GM12892 (cell line): ENCODE data around the gene PCDHGA8.
"Not testable (repeated sequence)": the region's sequence is repeated elsewhere in the genome, so short reads cannot be mapped to it uniquely, and the experiment has no call there.

ENCODE experiments used
- DNase-seq: peaks from one replicate; pipeline ENCODE4 v3.0.0; 2011; ENCODE audit not compliant: insufficient read length
- FAIRE-seq: peaks from 2 replicates; lab custom pipeline; 2011; peaks lifted over from hg19 to GRCh38; lab: Jason Lieb, UNC
- POLR2A ChIP-seq: IDR thresholded peaks from 2 replicates; pipeline ENCODE4 v1.6.1; 2011; ENCODE audit warnings: low read depth, low read length, control low read depth
- POLR2AphosphoS5 ChIP-seq: IDR thresholded peaks from 2 replicates; pipeline ENCODE4 v1.6.1; 2011; ENCODE audit warnings: low read depth, low read length, control low read depth
- TAF1 ChIP-seq: IDR thresholded peaks from 2 replicates; pipeline ENCODE4 v1.6.1; 2011; ENCODE audit warnings: low read depth, mild to moderate bottlenecking, control low read depth, low read length, borderline replicate concordance

PCDHGA8 gene

DNA sequence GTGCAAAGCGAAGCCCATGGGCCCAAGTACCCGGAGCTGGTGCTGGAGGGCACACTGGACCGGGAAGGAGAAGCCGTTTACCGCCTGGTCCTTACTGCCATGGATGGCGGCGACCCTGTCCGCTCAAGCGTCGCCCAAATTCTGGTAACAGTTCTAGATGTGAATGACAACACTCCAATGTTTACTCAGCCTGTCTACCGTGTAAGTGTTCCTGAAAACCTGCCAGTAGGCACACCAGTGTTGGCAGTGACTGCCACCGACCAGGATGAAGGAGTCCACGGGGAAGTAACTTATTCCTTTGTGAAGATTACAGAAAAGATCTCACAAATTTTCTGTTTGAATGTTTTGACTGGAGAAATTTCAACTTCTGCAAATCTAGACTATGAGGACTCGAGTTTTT lies 17.8 kb upstream of the PCDHGA8 start:
- DNase-seq, result no peak
- no peak for FAIRE-seq
- no peak for TF ChIP-seq POLR2A
- TF ChIP-seq POLR2AphosphoS5, result no peak
- TF ChIP-seq TAF1, result no peak

DNA sequence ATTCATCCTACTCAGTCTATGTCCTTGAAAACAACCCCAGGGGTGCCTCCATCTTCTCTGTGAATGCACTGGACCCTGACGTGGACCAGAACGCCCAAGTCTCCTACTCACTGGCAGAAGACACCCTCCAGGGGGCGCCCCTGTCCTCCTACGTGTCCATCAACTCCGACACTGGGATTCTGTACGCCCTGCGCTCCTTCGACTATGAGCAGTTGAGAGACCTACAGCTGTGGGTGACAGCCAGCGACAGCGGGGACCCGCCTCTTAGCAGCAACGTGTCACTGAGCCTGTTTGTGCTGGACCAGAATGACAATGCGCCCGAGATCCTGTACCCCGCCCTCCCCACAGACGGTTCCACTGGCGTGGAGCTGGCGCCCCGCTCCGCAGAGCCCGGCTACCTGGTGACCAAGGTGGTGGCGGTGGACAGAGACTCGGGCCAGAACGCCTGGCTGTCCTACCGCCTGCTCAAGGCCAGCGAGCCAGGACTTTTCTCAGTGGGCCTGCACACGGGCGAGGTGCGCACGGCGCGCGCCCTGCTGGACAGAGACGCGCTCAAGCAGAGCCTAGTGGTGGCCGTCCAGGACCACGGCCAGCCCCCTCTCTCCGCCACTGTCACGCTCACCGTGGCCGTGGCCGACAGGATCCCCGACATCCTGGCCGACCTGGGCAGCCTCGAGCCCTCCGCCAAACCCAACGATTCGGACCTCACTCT lies 16.8 kb upstream of the PCDHGA8 start:
- FAIRE-seq, DNase-seq: not testable (repeated sequence)

DNA sequence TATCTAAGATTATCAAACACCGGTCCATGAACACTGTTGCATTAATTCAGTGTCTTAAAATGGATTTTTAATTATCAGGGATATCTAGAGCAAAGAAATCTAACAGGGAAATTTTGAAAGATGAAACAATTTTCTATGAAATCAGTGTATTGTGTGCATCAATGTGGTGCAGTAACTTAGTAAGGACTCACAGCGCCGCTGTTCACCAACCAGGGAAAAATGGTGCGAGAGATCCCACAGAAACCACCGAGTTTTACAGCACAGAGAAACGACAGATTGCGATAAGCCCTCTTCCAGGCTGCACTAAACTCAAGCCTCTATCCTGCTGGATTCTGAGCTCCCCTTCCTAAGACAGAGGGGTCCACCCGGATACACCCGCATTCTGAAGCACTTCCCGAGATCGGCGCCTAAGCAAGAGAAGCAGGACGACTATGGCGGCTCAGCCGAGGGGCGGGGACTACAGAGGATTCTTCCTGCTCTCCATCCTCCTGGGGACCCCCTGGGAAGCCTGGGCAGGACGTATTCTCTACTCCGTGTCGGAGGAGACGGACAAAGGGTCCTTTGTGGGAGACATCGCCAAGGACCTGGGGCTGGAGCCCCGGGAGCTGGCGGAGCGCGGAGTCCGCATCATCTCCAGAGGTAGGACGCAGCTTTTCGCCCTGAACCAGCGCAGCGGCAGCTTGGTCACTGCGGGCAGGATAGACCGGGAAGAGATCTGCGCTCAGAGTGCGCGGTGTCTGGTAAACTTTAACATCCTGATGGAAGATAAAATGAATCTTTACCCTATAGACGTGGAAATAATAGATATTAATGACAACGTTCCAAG lies 9.8 kb upstream of the PCDHGA8 start, which contains the start of gene PCDHGA7:
TSS of gene PCDHGA7 (plus strand) at position 274 of the 826 bp plus-strand sequence. CDS start at position 432, 158 bp downstream.
- no peak for FAIRE-seq
- no peak for DNase-seq
- no peak for TF ChIP-seq POLR2AphosphoS5
- TF ChIP-seq POLR2A, result no peak
- no peak for TF ChIP-seq TAF1

DNA sequence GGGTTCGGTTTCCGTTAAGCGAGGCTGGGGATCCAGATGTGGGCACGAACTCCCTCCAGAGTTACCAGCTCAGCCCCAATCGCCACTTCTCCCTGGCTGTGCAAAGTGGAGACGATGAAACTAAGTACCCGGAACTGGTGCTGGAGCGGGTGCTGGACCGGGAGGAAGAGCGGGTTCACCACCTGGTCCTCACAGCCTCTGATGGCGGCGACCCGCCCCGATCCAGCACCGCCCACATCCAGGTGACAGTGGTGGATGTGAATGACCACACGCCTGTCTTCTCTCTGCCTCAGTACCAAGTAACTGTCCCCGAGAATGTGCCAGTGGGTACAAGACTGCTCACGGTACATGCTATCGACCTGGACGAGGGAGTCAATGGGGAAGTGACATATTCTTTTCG lies 9.1 kb upstream of the PCDHGA8 start:
- TF ChIP-seq TAF1 (no peak), POLR2A (no peak), POLR2AphosphoS5 (no peak)
- FAIRE-seq, result no peak
- DNase-seq, result no peak

DNA sequence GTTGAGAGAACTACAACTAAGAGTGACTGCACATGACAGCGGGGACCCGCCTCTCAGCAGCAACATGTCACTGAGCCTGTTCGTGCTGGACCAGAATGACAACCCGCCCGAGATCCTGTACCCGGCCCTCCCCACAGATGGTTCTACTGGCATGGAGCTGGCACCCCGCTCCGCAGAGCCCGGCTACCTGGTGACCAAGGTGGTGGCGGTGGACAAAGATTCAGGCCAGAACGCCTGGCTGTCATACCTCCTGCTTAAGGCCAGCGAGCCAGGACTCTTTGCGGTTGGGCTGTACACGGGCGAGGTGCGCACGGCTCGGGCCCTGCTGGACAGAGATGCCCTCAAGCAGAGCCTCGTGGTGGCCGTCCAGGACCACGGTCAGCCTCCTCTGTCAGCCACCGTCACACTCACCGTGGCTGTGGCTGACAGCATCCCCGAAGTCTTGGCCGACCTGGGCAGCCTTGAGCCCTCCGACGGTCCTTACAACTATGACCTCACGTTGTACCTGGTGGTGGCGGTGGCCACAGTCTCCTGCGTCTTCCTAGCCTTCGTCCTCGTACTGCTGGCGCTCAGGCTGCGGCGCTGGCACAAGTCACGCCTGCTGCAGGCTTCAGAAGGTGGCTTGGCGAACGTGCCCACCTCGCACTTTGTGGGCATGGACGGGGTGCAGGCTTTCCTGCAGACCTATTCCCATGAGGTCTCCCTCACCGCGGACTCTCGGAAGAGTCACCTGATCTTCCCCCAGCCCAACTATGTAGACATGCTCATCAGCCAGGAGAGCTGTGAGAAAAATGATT lies 7.8 kb upstream of the PCDHGA8 start:
- TF ChIP-seq POLR2AphosphoS5 (no peak), POLR2A (no peak), TAF1 (no peak)
- DNase-seq, result no peak
- FAIRE-seq, result no peak

DNA sequence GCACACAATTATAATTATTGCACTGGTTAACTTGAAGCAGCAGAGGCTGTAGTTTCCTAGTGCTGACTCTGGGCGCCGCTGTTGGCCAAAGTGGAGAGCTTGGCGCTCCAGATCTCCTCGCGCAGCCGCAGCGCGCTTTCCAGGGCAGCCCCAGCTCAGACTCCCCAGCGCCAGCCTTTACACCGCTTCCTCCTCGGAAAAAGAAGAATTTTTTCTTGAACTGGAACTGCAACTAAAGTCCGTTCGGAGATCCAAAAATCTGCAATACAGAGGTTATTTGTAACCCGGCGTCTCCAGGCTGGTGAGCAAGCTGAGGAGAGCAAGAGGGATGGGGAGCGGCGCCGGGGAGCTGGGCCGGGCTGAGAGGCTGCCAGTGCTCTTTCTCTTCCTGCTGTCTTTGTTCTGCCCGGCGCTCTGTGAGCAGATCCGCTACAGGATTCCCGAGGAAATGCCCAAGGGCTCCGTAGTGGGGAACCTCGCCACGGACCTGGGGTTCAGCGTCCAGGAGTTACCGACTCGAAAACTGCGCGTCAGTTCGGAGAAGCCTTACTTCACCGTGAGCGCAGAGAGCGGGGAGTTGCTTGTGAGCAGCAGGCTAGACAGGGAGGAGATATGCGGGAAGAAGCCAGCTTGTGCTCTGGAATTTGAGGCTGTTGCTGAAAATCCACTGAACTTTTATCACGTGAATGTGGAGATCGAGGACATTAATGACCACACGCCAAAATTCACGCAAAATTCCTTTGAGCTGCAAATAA lies 4.7 kb upstream of the PCDHGA8 start, which contains the start of gene PCDHGB4:
TSS of gene PCDHGB4 (plus strand) at position 142 of the 755 bp plus-strand sequence. CDS start at position 329, 187 bp downstream.
- peak; percentile 82 for FAIRE-seq
- not testable (repeated sequence) for DNase-seq

DNA sequence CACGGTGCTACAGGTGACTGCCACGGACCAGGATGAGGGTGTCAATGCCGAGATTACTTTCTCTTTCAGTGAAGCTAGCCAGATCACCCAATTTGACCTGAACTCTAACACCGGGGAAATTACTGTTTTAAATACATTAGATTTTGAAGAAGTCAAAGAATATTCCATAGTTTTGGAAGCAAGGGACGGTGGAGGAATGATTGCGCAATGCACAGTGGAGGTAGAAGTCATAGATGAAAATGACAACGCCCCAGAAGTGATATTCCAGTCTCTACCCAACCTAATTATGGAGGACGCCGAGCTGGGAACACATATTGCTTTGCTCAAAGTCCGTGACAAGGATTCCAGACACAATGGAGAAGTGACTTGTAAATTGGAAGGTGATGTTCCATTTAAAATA lies 3.8 kb upstream of the PCDHGA8 start:
- TF ChIP-seq TAF1 (no peak), POLR2A (no peak)
- DNase-seq (no peak), FAIRE-seq (no peak)

DNA sequence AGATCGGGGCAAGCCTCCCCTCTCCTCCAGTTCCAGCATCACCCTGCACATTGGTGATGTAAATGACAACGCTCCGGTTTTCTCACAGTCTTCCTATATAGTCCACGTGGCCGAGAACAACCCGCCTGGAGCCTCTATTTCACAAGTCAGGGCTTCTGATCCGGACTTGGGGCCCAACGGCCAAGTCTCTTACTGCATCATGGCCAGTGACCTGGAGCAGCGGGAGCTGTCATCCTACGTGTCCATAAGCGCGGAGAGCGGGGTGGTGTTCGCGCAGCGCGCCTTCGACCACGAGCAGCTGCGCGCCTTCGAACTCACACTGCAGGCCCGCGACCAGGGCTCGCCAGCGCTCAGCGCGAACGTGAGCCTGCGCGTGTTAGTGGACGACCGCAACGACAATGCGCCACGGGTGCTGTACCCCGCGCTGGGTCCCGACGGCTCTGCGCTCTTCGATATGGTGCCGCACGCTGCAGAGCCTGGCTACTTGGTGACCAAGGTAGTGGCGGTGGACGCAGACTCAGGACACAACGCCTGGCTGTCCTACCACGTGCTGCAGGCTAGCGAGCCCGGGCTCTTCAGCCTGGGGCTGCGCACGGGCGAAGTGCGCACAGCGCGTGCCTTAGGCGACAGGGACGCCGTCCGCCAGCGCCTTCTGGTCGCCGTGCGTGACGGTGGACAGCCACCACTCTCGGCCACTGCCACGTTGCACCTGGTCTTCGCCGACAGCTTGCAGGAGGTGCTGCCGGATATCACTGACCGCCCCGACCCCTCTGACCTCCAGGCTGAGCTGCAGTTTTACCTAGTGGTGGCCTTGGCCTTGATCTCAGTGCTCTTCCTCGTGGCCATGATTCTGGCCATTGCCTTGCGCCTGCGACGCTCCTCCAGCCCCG lies 3.0 kb upstream of the PCDHGA8 start:
- DNase-seq, result no peak
- no peak for FAIRE-seq
- TF ChIP-seq POLR2AphosphoS5 (no peak), POLR2A (no peak), TAF1 (no peak)

DNA sequence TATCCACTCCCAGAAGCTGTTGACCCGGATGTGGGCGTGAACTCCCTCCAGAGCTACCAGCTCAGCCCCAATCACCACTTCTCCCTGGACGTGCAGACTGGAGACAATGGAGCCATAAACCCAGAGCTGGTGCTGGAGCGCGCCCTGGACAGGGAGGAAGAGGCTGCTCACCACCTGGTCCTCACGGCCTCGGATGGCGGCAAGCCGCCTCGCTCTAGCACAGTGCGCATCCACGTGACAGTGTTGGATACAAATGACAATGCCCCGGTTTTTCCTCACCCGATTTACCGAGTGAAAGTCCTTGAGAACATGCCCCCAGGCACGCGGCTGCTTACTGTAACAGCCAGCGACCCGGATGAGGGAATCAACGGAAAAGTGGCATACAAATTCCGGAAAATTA lies 834 bp downstream of the PCDHGA8 start:
- TF ChIP-seq TAF1 (no peak), POLR2A (no peak), POLR2AphosphoS5 (no peak)
- no peak for FAIRE-seq
- no peak for DNase-seq

DNA sequence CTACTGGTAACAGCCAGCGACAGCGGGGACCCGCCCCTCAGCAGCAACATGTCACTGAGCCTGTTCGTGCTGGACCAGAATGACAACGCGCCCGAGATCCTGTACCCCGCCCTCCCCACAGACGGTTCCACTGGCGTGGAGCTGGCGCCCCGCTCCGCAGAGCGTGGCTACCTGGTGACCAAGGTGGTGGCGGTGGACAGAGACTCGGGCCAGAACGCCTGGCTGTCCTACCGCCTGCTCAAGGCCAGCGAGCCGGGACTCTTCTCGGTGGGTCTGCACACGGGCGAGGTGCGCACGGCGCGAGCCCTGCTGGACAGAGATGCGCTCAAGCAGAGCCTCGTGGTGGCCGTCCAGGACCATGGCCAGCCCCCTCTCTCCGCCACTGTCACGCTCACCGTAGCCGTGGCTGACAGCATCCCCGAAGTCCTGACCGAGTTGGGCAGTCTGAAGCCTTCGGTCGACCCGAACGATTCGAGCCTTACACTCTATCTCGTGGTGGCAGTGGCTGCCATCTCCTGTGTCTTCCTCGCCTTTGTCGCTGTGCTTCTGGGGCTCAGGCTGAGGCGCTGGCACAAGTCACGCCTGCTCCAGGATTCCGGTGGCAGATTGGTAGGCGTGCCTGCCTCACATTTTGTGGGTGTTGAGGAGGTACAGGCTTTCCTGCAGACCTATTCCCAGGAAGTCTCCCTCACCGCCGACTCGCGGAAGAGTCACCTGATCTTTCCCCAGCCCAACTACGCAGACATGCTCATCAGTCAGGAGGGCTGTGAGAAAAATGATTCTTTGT lies 2.2 kb downstream of the PCDHGA8 start:
- not testable (repeated sequence) for DNase-seq, FAIRE-seq

DNA sequence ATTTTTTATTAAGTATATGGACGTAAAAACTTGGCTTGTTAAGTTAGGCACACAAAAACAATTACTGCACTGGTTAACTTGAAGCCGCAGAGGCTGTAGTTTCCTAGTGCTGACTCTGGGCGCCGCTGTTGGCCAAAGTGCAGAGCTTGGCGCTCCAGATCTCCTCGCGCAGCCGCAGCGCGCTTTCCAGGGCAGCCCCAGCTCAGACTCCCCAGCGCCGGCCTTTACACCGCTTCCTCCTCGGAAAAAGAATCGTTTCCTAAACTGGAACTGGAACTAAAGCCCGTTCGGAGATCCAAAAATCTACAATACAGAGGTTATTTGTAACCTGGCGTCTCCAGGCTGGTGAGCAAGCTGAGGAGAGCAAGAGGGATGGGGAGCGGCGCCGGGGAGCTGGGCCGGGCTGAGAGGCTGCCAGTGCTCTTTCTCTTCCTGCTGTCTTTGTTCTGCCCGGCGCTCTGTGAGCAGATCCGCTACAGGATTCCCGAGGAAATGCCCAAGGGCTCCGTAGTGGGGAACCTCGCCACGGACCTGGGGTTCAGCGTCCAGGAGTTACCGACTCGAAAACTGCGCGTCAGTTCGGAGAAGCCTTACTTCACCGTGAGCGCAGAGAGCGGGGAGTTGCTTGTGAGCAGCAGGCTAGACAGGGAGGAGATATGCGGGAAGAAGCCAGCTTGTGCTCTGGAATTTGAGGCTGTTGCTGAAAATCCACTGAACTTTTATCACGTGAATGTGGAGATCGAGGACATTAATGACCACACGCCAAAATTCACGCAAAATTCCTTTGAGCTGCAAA lies 5.5 kb downstream of the PCDHGA8 start, which contains the start of gene PCDHGB5:
TSS of gene PCDHGB5 (plus strand) at position 192 of the 796 bp plus-strand sequence. CDS start at position 373, 181 bp downstream.
- peak; percentile 35 for DNase-seq
- FAIRE-seq, result peak; percentile 96
